T-helper 1 cell (primary cell): ENCODE results near the gene GPN2.
A peak's percentile ranks its signal among the peaks of the same experiment; 100 is the strongest.

Experiments used
- DNase-seq, 5 donors: peaks; one replicate each; pipeline ENCODE4 v3.0.0-alpha.2; 2012 to 2020

The GPN2 gene

GRCh38 chr1:26831546-26832248, 58.4 kb downstream of the GPN2 start:
- no peak for DNase-seq

DNA sequence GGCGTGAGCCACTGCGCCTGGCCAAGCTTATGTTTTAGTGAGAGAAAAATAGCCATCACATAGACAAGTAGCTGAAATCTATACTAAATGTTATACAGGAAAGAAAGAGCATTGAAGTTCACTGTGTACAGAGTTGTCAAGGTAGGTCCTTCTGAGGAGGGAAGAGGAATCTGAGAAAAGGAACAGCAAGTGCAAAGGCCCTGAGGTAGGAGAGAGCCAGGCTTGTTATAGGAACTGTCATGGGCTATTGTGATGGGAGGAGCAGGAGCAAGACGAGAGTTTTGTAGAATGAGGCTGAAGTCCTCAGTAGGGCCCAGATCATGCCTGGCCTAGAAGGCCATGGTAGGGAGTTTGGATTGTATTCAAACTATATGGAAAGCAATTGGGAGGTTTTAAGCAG, 59.0 kb downstream of the GPN2 start:
- DNase-seq = no peak

DNA sequence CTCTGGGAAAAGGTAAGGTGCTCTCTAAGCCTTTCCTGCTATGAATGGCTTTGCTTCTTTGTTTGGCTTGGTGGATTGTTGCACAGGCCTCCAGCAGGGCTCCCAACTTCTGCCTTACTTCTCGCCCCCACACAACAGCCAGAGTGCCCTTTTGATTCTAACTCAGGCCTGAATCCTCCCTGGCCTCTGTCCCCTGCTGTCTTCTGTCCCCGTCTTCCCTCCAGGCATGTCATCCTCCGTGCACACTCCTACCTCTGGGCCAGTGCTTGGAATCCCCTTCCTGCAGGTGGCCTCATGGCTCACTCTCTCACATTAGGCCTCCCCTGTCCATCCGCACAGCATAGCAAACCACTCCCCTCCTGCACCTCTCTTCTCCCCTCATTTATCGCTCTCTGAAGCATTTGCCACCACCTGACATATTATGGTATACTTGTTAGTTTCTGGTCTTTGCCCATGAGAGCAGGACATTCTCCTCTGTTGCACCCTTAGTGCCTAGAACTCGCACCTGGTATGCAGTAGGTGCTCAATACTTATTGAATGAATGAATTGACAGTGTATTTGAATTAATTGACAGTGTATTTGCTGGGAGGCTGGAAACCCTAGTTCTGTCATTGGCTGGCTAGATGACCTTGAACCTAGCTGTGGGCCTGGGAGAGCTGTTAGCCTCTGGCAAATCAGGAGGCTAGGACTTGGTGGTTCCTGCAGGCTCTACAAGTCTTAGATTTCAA, 60.7 kb downstream of the GPN2 start:
- no peak for DNase-seq

GRCh38 chr1:26828411-26828991, 61.6 kb downstream of the GPN2 start:
- no peak for DNase-seq

DNA sequence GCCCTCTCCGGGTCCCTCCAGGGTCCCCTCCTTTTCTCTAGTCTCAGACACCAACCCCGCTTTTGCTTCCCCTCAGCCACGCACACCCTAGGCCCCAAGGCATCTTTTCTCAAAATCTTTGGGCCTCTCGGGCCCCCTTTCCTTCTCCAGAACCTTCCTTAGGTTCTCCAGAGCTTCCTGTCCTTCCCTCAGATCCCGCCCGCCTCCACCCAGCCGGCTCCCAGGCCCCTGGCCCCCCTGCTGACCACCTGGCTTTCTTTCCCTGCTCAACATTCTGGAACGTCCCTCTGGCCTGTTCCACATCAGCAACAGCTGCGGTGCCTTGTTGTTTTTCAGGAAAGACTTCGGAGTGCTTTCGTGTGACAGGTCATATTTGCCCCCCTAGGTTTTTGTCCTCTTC, 62.4 kb downstream of the GPN2 start:
- no peak for DNase-seq

GRCh38 chr1:26827106-26827604, 62.9 kb downstream of the GPN2 start:
- no peak for DNase-seq

- peak; percentile 49 to 76 (median 59) for DNase-seq
Observed at GRCh38 chr1:26826261-26827105, 63.6 kb downstream of the GPN2 start, which contains the start of gene ZDHHC18. TSS of gene ZDHHC18 (plus strand) at chr1:26826688. CDS start at chr1:26826805, 117 bp downstream.
